GM12875 (cell line): ENCODE data around the gene PKDCC.

Source experiments
- H3K4me3 ChIP-seq: one replicate; pipeline ENCODE4 v1.5.1; 2011; ENCODE audit warnings: low read depth, low read length, control low read depth
- CTCF ChIP-seq: IDR thresholded peaks from 2 replicates; pipeline ENCODE4 v1.5.1; 2011; ENCODE audit warnings: low read depth, mild to moderate bottlenecking, control low read depth, inconsistent platforms, low read length, moderate library complexity, borderline replicate concordance; ENCODE audit not compliant: insufficient read depth

The PKDCC gene

DNA sequence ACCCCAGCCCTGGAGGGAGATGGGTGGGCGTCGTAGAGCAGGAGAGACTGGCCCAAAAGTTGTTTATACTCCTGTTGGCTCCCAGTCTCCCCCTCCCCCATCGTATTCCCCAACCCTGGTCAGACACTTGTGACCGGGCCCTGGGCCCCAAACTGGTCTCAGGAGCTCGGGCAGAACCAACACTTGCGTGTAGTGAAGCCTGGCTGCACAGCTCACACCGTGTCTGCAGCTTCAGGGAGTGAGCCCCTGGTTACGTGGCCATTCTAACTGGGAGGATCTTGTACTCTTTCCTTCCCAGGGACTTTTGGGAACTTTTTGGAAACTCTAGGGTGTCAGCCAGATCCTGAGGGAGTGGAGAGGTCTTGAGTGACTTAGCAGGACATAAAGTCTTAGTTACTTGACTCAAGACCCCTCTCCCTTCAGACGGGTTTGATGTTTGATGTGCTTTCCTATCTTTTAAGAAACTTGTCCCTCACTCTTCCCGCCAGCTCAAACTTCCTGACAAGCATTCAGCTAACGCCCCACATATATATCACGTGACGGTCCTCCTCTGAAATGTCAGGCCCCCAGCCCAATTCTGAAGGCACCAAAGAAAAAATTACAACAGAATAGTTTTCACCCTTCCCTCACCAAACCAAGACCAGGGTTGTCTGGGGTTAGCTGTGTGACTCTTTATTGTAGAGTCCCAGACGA lies 2.3 kb downstream of the PKDCC start:
- H3K4me3 ChIP-seq, result no peak overlapping the region
- no peak for TF ChIP-seq CTCF

DNA sequence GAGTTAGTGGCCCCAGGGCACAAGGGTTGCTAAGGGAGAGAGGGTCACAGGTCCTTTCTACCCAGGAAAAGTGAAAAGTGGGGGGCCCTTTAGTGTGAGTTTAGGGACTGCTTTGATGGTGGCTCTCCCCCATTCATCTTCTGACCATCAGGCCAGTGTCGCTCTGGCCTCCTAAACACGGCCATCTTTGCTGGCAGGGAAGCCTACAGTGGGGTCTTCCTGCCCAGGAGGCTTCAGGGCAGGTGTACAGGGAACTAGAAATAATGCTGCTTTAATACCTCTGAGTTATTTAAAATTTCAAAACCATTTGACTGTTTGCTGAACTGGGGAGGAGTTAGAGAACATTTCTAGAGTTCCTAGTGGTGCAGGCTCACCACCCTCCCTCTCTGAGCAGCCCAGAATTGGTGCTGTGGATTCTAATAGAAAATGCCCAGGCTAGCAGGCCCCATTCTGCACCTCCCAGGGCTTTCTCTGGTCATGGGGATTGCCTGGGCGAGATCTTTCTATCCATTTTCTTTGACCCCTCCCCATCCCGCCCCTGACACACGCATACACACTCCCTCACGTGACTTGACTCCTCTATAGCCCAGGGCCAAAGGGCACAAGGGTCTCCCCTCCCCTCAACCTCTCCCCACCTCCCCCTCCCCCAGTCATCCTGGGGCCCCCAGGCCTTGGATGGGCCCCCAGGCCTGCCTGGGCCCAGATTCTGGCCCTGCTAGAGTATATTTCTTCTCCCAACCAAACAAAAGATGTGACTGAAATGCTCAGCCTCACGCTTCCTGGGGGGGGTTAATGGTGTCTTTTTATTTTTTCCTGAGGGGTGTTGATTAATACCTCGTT lies 3.1 kb downstream of the PKDCC start:
- no peak for TF ChIP-seq CTCF
- no peak overlapping the region for H3K4me3 ChIP-seq

GRCh38 chr2:42051543-42052235 lies 3.9 kb downstream of the PKDCC start:
- no peak for TF ChIP-seq CTCF

GRCh38 chr2:42052702-42053481 lies 5.1 kb downstream of the PKDCC start:
- no peak for TF ChIP-seq CTCF
- no peak overlapping the region for H3K4me3 ChIP-seq

More at GRCh38 chr2:42051543-42052235, 3.9 kb downstream of the PKDCC start:
- no peak overlapping the region for H3K4me3 ChIP-seq

GRCh38 chr2:42053482-42053790 lies 5.6 kb downstream of the PKDCC start:
- no peak for TF ChIP-seq CTCF
- H3K4me3 ChIP-seq, result no peak overlapping the region

DNA sequence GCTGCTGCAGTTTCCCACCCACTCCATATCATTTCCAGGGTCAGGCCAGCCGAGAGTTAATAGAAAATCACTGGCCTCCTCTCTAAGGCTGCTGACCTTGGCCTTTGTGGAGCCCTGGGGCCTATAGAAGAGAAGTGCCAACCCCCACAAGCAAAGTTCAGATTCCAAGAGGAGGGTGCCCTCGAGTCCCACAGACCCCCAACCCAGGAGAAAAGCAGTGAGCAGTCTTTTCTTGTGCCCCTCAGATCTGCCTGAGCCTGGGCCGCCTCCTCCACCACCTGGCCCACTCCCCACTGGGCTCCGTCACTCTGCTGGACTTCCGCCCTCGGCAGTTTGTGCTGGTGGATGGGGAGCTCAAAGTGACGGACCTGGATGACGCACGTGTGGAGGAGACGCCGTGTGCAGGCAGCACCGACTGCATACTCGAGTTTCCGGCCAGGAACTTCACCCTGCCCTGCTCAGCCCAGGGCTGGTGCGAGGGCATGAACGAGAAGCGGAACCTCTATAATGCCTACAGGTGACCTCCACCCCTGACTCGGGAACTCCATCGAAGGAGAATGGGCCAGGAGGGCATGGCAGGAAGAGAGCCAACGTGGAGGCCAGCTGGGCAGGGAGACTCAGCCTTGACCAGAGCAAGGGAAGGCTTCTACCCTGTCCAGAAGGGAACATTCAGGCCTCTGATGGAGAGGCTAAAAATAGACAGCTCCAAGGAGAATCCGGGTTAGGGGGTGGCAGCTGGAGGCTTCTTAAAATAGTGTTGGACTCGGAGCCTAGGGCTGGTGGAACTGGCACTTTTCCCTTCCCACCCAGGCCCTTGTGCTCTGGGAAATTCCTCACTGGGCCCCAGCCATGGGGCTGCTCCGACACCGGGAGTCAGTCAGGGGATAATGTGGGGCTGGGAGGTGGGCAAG lies 6.2 kb downstream of the PKDCC start:
- H3K4me3 ChIP-seq, result no peak overlapping the region
- no peak for TF ChIP-seq CTCF
